ENCODE measurements around the gene TMEM212.

Gene TMEM212

GRCh38 chr3:171817074-171817800 lies 25.9 kb upstream of the TMEM212 start:
- WGBS = 88% methylated on average over 2 of the region's 4 CpGs
- Histone ChIP-seq H3K4me1 (ENCODE audit: control insufficient read depth, insufficient read depth, low read depth, low read length) (no peaks in the 10 kb centered on the region), H3K27ac (ENCODE audit: low read length, poor library complexity, severe bottlenecking) (no peak overlapping the region), H3K79me1 (replicated peaks; ENCODE audit: low read length, poor library complexity, severe bottlenecking) (no peaks in the 10 kb centered on the region), H4K91ac (ENCODE audit: low read length) (no peak overlapping the region), H3K36me3 (ENCODE audit: control insufficient read depth in 1 of 2, insufficient read depth in 2 of 2, low read depth in 1 of 2, low read length in 2 of 2) (no peaks in the 10 kb centered on the region), H2AK5ac (ENCODE audit: low read length, severe bottlenecking) (no peak overlapping the region), H3K4me3 (ENCODE audit: insufficient read depth in 1 of 2, low read depth in 1 of 2, low read length in 2 of 2) (no peak overlapping the region), H2BK5ac (ENCODE audit: low read depth, low read length, poor library complexity, severe bottlenecking) (no peak overlapping the region), H3K4ac (ENCODE audit: low read depth in 1 of 2, low read length in 2 of 2) (no peak overlapping the region), H2BK15ac (ENCODE audit: low read depth, poor library complexity, severe bottlenecking) (no peak overlapping the region), H3K4me2 (ENCODE audit: low read length, poor library complexity, severe bottlenecking) (no peak overlapping the region), H2BK120ac (ENCODE audit: low read depth, low read length) (no peak overlapping the region), H3K14ac (ENCODE audit: low read length in 2 of 2) (no peak overlapping the region), H3K27me3 (ENCODE audit: control insufficient read depth in 1 of 2, insufficient read depth in 1 of 2, low read length in 2 of 2) (no peaks in the 10 kb centered on the region), H3K18ac (ENCODE audit: low read depth in 1 of 2, low read length in 2 of 2) (no peak overlapping the region), H2AFZ (ENCODE audit: low read depth, low read length) (no peak overlapping the region), H3K9me3 (ENCODE audit: control insufficient read depth, low read length) (peaks cover 7% of the 10 kb centered on the region), H2BK12ac (ENCODE audit: low read length in 2 of 2) (no peak overlapping the region), H4K8ac (ENCODE audit: low read length) (no peak overlapping the region), H3K23ac (ENCODE audit: low read length in 2 of 2) (no peak overlapping the region), H3K9ac (ENCODE audit: low read length) (no peak overlapping the region)
- no peak for DNase-seq

GRCh38 chr3:171821044-171821443 lies 22.1 kb upstream of the TMEM212 start:
- Histone ChIP-seq H3K27ac (ENCODE audit: low read length, poor library complexity, severe bottlenecking) (no peak overlapping the region), H3K9me3 (ENCODE audit: control insufficient read depth, low read length) (peaks cover 7% of the 10 kb centered on the region), H3K9ac (ENCODE audit: low read length) (no peak overlapping the region), H3K14ac (ENCODE audit: low read length in 2 of 2) (no peak overlapping the region), H2BK5ac (ENCODE audit: low read depth, low read length, poor library complexity, severe bottlenecking) (no peak overlapping the region), H3K18ac (ENCODE audit: low read depth in 1 of 2, low read length in 2 of 2) (no peak overlapping the region), H3K27me3 (ENCODE audit: control insufficient read depth in 1 of 2, insufficient read depth in 1 of 2, low read length in 2 of 2) (no peaks in the 10 kb centered on the region), H3K4ac (ENCODE audit: low read depth in 1 of 2, low read length in 2 of 2) (no peak overlapping the region), H2BK15ac (ENCODE audit: low read depth, poor library complexity, severe bottlenecking) (no peak overlapping the region), H2AK5ac (ENCODE audit: low read length, severe bottlenecking) (no peak overlapping the region), H3K4me1 (ENCODE audit: control insufficient read depth, insufficient read depth, low read depth, low read length) (peaks cover 10% of the 10 kb centered on the region), H3K79me1 (replicated peaks; ENCODE audit: low read length, poor library complexity, severe bottlenecking) (no peaks in the 10 kb centered on the region), H2AFZ (ENCODE audit: low read depth, low read length) (no peak overlapping the region), H3K4me2 (ENCODE audit: low read length, poor library complexity, severe bottlenecking) (no peak overlapping the region), H3K23ac (ENCODE audit: low read length in 2 of 2) (no peak overlapping the region), H3K36me3 (ENCODE audit: control insufficient read depth in 1 of 2, insufficient read depth in 2 of 2, low read depth in 1 of 2, low read length in 2 of 2) (no peaks in the 10 kb centered on the region), H3K4me3 (ENCODE audit: insufficient read depth in 1 of 2, low read depth in 1 of 2, low read length in 2 of 2) (no peak overlapping the region), H4K8ac (ENCODE audit: low read length) (no peak overlapping the region), H2BK12ac (ENCODE audit: low read length in 2 of 2) (no peak overlapping the region), H4K91ac (ENCODE audit: low read length) (no peak overlapping the region), H2BK120ac (ENCODE audit: low read depth, low read length) (no peak overlapping the region)
- WGBS = 80% methylated on average over 2 of the region's 3 CpGs
- no peak for DNase-seq

DNA sequence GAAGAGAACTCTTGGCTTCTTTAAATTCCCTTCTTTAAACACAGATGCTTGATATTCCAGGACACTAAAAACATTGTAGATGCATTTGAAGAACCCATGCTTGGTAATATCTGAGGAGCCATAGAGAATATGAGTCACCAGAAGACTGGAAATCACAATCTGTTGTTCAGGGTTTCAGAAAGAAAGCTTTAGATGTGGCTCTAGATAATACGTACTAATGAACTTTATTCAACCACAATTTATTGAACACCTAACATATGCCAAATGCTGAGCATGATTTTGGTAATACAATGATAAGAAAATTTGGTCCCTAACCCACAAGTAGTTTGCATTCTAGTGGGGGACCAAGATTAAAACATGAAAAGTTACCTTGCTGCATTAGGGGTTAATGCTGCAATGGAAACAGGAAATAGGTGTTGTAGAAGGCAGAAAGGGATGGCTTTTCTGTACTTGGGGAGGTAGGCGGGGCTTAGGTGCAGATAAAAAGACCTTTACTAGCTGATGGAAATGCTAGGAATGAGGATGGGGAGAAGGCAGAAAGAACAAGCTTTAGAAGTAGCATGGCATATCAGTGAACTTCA lies 21.3 kb upstream of the TMEM212 start:
- Histone ChIP-seq H3K18ac (ENCODE audit: low read depth in 1 of 2, low read length in 2 of 2) (no peak overlapping the region), H2AFZ (ENCODE audit: low read depth, low read length) (no peak overlapping the region), H2AK5ac (ENCODE audit: low read length, severe bottlenecking) (peak overlapping the region; percentile 54), H4K8ac (ENCODE audit: low read length) (no peak overlapping the region), H3K9me3 (ENCODE audit: control insufficient read depth, low read length) (peaks cover 7% of the 10 kb centered on the region), H2BK15ac (ENCODE audit: low read depth, poor library complexity, severe bottlenecking) (no peak overlapping the region), H4K91ac (ENCODE audit: low read length) (peak overlapping the region; percentile 3), H3K14ac (ENCODE audit: low read length in 2 of 2) (no peak overlapping the region), H3K27me3 (ENCODE audit: control insufficient read depth in 1 of 2, insufficient read depth in 1 of 2, low read length in 2 of 2) (no peaks in the 10 kb centered on the region), H3K4me1 (ENCODE audit: control insufficient read depth, insufficient read depth, low read depth, low read length) (peaks cover 10% of the 10 kb centered on the region), H3K4me2 (ENCODE audit: low read length, poor library complexity, severe bottlenecking) (no peak overlapping the region), H2BK12ac (ENCODE audit: low read length in 2 of 2) (no peak overlapping the region), H3K36me3 (ENCODE audit: control insufficient read depth in 1 of 2, insufficient read depth in 2 of 2, low read depth in 1 of 2, low read length in 2 of 2) (no peaks in the 10 kb centered on the region), H3K4ac (ENCODE audit: low read depth in 1 of 2, low read length in 2 of 2) (no peak overlapping the region), H3K27ac (ENCODE audit: low read length, poor library complexity, severe bottlenecking) (peak overlapping the region; percentile 78), H3K4me3 (ENCODE audit: insufficient read depth in 1 of 2, low read depth in 1 of 2, low read length in 2 of 2) (no peak overlapping the region), H3K79me1 (replicated peaks; ENCODE audit: low read length, poor library complexity, severe bottlenecking) (no peaks in the 10 kb centered on the region), H3K9ac (ENCODE audit: low read length) (no peak overlapping the region), H2BK5ac (ENCODE audit: low read depth, low read length, poor library complexity, severe bottlenecking) (no peak overlapping the region), H2BK120ac (ENCODE audit: low read depth, low read length) (no peak overlapping the region), H3K23ac (ENCODE audit: low read length in 2 of 2) (no peak overlapping the region)
- WGBS = 2% methylated on average over 1 of the region's 2 CpGs
- DNase-seq = peak; percentile 34

- Histone ChIP-seq H3K18ac (ENCODE audit: low read depth in 1 of 2, low read length in 2 of 2) (no peak overlapping the region), H3K4me1 (ENCODE audit: control insufficient read depth, insufficient read depth, low read depth, low read length) (peaks cover 10% of the 10 kb centered on the region), H3K27ac (ENCODE audit: low read length, poor library complexity, severe bottlenecking) (peak overlapping the region; percentile 80), H4K8ac (ENCODE audit: low read length) (no peak overlapping the region), H2AK5ac (ENCODE audit: low read length, severe bottlenecking) (peak overlapping the region; percentile 65), H3K14ac (ENCODE audit: low read length in 2 of 2) (no peak overlapping the region), H3K27me3 (ENCODE audit: control insufficient read depth in 1 of 2, insufficient read depth in 1 of 2, low read length in 2 of 2) (no peaks in the 10 kb centered on the region), H3K9me3 (ENCODE audit: control insufficient read depth, low read length) (peaks cover 7% of the 10 kb centered on the region), H2AFZ (ENCODE audit: low read depth, low read length) (no peak overlapping the region), H2BK120ac (ENCODE audit: low read depth, low read length) (no peak overlapping the region), H3K4me2 (ENCODE audit: low read length, poor library complexity, severe bottlenecking) (no peak overlapping the region), H3K9ac (ENCODE audit: low read length) (no peak overlapping the region), H2BK12ac (ENCODE audit: low read length in 2 of 2) (no peak overlapping the region), H2BK5ac (ENCODE audit: low read depth, low read length, poor library complexity, severe bottlenecking) (no peak overlapping the region), H4K91ac (ENCODE audit: low read length) (no peak overlapping the region), H3K36me3 (ENCODE audit: control insufficient read depth in 1 of 2, insufficient read depth in 2 of 2, low read depth in 1 of 2, low read length in 2 of 2) (no peaks in the 10 kb centered on the region), H3K4ac (ENCODE audit: low read depth in 1 of 2, low read length in 2 of 2) (no peak overlapping the region), H3K79me1 (replicated peaks; ENCODE audit: low read length, poor library complexity, severe bottlenecking) (no peaks in the 10 kb centered on the region), H2BK15ac (ENCODE audit: low read depth, poor library complexity, severe bottlenecking) (no peak overlapping the region), H3K23ac (ENCODE audit: low read length in 2 of 2) (no peak overlapping the region), H3K4me3 (ENCODE audit: insufficient read depth in 1 of 2, low read depth in 1 of 2, low read length in 2 of 2) (no peak overlapping the region)
- 85% methylated on average over 3 of the region's 4 CpGs for WGBS
- DNase-seq = no peak
These were observed 20.6 kb upstream of the TMEM212 start for GRCh38 chr3:171822431-171823106.

All from mesenchymal stem cell (in vitro differentiated cells and primary cell).